Psoas muscle (tissue), 8 donors: ENCODE data around the gene PACRG. TPM values are rescaled to one million over a fixed set of nuclear protein-coding genes. Genes with fewer than 3 reads are reported as not detected.
A peak's percentile ranks its signal among the peaks of the same experiment; 100 is the strongest.

Source experiments
- ATAC-seq, 4 donors: fragments of 200-7000 bp; cut with Tn5 transposase; one replicate each; pipeline ENCODE4 v1.9.1; 2020; ENCODE audit warnings: moderate library complexity in 3 of 4, mild to moderate bottlenecking in 2 of 4
- DNase-seq, 2 donors: peaks; one replicate each; pipeline ENCODE4 v3.0.0-alpha.2; 2020
- H3K27ac ChIP-seq: fragments of 200-600 bp; one replicate; pipeline ENCODE4 v1.8.0; 2022
- H3K27me3 ChIP-seq, 3 donors: fragments of 200-600 bp in 1 of 3; one replicate each; pipeline versions ENCODE4 v1.6.1 to v1.8.0; 2013 to 2022; ENCODE audit warnings: low read length in 2 of 3, mild to moderate bottlenecking in 2 of 3, moderate library complexity in 1 of 3; ENCODE audit not compliant: insufficient read depth in 3 of 3
- H3K36me3 ChIP-seq, 2 donors: fragments of 200-600 bp in 1 of 2; one replicate each; pipeline versions ENCODE4 v1.6.1 to v1.8.0; 2013 to 2022; ENCODE audit warnings: low read depth in 1 of 2, mild to moderate bottlenecking in 1 of 2, moderate library complexity in 1 of 2; ENCODE audit not compliant: insufficient read depth in 1 of 2
- H3K4me1 ChIP-seq: fragments of 200-600 bp; one replicate; pipeline ENCODE4 v1.8.0; 2022
- H3K4me3 ChIP-seq: fragments of 200-600 bp; one replicate; pipeline ENCODE4 v1.8.0; 2022; ENCODE audit warnings: mild to moderate bottlenecking
- H3K9me3 ChIP-seq: fragments of 200-600 bp; one replicate; pipeline ENCODE4 v1.8.0; 2022
- CTCF ChIP-seq: fragments of 200-600 bp; IDR thresholded peaks from one replicate; pipeline ENCODE4 v1.8.0; 2022; ENCODE audit warnings: antibody characterized with exemption
- WGBS, 3 donors: extraction: QIAGEN DNeasy Blood & Tissue Kit; methylation state at CpG; one replicate each; pipeline versions ENCODE4 v1.1.6 to v1.1.7; 2013; 5-methylcytosine and 5-hydroxymethylcytosine counted together
- intact Hi-C, 2 donors: fragments of 100-400 bp; cut with DNase I; formaldehyde crosslinking; loops; one replicate each; pipeline versions ENCODE4 v1.11.0 to v1.14.2; 2022
- polyA plus RNA-seq, 3 donors: library from polyadenylated mRNA; stranded (reverse); fragments of 200-250 nt; gene quantifications; one replicate each; pipeline ENCODE4 v1.2.3, GENCODE V29; 2013
- total RNA-seq, 4 donors: library from RNA; stranded (reverse); fragmentation: NEBNext Ultra II Directional in 2 of 4; extraction: Animal tissue kit (Norgen Biotek cat#: 25700) in 2 of 4; gene quantifications; one replicate each; pipeline versions ENCODE4 v1.2.1 to v1.2.4, GENCODE V29; 2021 to 2023
- donor health status: healthy with polysubstance abuse.
- donor health status: DM: no; HTN: no; CAD: no; lungs with moderate emphysema.
- donor health status: Bipolar disorder and iron deficiency.
- donor health status: healthy.
- donor health status: DM: yes; HTN: yes; CAD: no.
- donor health status: DM: no; HTN: no; CAD: no.
- donor health status: DM: no; HTN: no; CAD: no.
- donor health status: DM: yes; HTN: yes; CAD: no.

PACRG gene
- total and polyA plus RNA-seq, 7 donors = 0.17 to 3.1 (median 1.8) TPM

DNA sequence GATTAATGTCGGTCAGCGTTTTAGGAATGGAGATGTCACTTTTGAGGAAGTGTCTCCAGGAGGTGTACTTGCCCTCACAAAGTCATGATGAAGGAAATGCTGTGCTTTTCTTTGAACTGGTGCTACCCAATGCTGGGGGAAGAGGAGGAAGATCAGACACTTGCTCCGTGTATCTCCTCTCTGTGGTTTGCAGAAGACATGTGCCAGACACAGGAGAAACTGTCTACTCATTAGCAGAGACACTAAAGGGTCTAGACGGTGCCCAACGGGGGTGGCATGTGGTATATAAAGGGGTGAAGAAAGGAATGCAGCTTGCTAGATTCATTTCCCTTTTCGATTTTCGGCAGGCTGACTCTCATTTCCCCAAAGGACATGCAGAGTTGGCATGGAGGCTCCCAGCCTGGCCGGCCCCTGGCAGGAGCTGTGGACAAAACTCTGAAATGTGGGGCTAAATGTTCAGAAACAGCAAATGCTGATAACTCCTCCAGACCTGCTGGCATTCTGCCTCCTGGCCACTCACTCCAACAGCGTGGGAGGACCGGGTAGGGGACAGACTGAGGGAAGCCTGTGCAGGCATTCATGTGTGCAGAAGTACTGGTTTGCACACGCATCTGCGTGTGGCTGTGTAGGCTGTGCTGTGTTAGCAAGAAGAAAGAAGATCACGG, 627.1 kb downstream of the PACRG start:
- ATAC-seq (peak in 3 of 4 donors; percentile 50 to 60 (median 51)), DNase-seq (peak; percentile 67 to 71)
- Histone ChIP-seq H3K36me3 (no peaks in the 10 kb centered on the region), H3K27me3 (no peaks in the 10 kb centered on the region), H3K4me1 (peaks cover 27% of the 10 kb centered on the region), H3K9me3 (no peaks in the 10 kb centered on the region), H3K4me3 (peak overlapping the region; percentile 29), H3K27ac (peak overlapping the region; percentile 63)
- TF ChIP-seq CTCF = no peak
- 30 to 35% (median 33%) methylated on average over 13 of the region's 13 CpGs for WGBS, 3 donors
- intact Hi-C loops = no loop called here

DNA sequence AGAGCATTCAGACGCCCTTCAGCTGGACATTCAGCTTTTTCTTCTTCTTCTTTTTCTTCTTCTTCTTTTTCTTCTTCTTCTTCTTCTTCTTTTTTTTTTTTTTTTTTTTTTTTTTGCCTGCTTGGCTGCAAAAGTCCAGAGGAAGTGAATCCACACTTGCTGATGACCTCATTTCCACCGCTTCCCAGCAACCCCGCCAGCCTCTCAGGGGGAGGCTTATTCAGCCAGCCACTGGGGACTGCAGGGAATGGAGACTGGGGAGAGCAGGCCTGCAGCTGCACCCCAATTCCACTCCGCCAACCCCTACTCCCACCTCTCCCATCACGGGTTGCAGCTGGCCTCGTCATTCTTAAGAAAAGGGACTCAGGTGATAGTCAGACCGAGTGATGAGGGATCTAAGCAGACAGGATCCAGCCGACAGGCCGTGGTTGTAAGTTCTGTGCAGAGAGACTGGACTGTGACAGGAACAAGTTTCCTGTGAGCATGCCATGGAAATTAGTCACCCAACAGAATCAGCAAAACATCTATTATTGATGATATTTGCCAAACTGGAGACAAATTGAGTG, 627.7 kb downstream of the PACRG start:
- peak overlapping the region; percentile 29 for H3K4me3 ChIP-seq
- H3K4me1 ChIP-seq = peaks cover 22% of the 10 kb centered on the region
- 29 to 48% (median 34%) methylated on average over 9 of the region's 9 CpGs for WGBS, 3 donors
- H3K9me3 ChIP-seq = no peaks in the 10 kb centered on the region
- ATAC-seq = peak; percentile 45 to 77 (median 67)
- H3K36me3 ChIP-seq = no peaks in the 10 kb centered on the region
- no peak for TF ChIP-seq CTCF
- intact Hi-C loops = no loop called here
- H3K27ac ChIP-seq = peak overlapping the region; percentile 63
- no peaks in the 10 kb centered on the region for H3K27me3 ChIP-seq
- peak; percentile 72 to 79 for DNase-seq

- Histone ChIP-seq H3K36me3 (no peaks in the 10 kb centered on the region), H3K4me3 (no peak overlapping the region), H3K27ac (peak overlapping the region; percentile 62), H3K27me3 (no peaks in the 10 kb centered on the region), H3K9me3 (no peaks in the 10 kb centered on the region), H3K4me1 (peaks cover 20% of the 10 kb centered on the region)
- no peak for TF ChIP-seq CTCF
- 35 to 42% (median 36%) methylated on average over 11 to 13 of the region's 13 CpGs for WGBS, 3 donors
- DNase-seq (peak; percentile 71 to 83), ATAC-seq (peak; percentile 69 to 80 (median 73))
- intact Hi-C loops = no loop called here
Measured at GRCh38 chr6:163356324-163356723, 628.5 kb downstream of the PACRG start.

GRCh38 chr6:163356743-163357142, 629.0 kb downstream of the PACRG start:
- H3K36me3 ChIP-seq = no peaks in the 10 kb centered on the region
- intact Hi-C loops = no loop called here
- no peak for TF ChIP-seq CTCF

More at GRCh38 chr6:163356743-163357142, 629.0 kb downstream of the PACRG start:
- DNase-seq (no peak), ATAC-seq (no peak)
- WGBS, 3 donors = 96 to 97% (median 96%) methylated on average over 6 of the region's 6 CpGs
- H3K27me3 ChIP-seq = no peaks in the 10 kb centered on the region
- H3K27ac ChIP-seq = no peak overlapping the region
- H3K9me3 ChIP-seq = no peaks in the 10 kb centered on the region
- H3K4me3 ChIP-seq = no peak overlapping the region
- peaks cover 20% of the 10 kb centered on the region for H3K4me1 ChIP-seq
